GM19467 (cell line): ENCODE data around the gene SYT6.

Source experiments
- ATAC-seq: cut with Tn5 transposase; IDR thresholded peaks from one replicate; pipeline ENCODE4 v1.9.1; 2021; ENCODE audit warnings: mild to moderate bottlenecking, moderate library complexity; ENCODE audit not compliant: unreplicated experiment

Gene SYT6

DNA sequence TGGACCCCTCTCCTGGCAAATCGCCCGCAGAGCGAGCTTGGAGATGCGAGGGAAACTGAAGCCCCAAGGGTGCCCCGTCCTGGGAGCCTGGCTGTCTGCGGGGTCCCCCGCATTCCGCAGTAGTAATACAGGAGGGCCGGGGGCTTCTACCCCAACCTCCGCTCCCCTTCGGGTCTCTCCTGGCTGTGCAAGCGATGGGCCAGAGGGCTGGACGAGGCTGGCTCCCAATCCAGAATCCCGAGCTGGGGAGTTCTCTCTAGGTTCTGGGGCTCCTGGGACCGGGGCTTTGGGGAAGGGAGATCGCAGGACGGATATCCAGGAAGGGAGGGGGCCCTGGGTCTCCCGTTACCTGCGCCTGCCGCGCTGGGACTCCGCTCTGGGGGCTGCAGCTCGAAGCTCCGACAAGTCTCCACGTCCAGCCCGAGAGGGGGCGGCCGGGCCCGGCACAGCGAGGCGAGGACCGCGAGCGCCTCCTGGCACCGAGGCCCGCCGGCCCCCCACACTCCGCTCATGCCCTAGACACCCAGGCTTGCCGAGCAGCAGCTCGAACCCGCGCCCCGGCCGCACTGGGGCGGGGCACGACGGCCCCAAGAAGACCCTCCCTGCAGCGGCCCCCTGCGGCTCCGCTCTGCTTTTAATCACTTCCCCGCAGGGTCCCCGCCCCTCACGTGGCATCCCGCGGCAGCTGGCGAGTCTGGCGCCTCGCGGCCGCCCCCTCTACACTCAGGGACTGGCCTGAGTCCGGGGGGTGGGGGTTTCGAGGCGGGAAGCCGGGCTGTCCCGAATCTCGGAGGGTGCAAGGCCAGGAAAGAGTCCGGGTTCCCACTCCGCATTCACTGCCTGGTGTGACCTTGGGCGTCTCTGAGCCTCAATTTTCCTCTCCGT is at the start of gene SYT6:
SYT6 (minus strand) TSS at position 609 of the 885 bp plus-strand sequence; CDS start at position 512, 97 bp downstream.
- no peak for ATAC-seq

DNA sequence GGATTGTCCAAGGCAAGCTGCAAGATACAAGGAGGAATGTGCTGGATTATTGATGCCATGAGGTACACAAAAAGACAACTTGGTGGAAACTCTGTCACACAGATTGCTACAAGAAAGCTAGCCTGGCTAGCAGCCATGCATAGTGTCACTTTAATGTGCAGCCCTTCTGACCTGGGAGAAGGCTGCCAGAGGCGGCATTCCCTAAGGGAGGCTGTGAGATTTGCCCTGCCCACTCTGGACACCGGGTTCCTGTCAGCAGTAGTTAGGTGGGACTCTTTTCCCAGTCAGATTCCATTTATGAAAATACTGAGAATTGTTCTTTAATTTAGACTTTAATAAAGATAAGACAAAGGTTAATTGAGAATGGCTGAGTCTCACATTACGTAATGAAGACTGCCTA is 47.8 kb upstream of the SYT6 start:
- no peak for ATAC-seq

DNA sequence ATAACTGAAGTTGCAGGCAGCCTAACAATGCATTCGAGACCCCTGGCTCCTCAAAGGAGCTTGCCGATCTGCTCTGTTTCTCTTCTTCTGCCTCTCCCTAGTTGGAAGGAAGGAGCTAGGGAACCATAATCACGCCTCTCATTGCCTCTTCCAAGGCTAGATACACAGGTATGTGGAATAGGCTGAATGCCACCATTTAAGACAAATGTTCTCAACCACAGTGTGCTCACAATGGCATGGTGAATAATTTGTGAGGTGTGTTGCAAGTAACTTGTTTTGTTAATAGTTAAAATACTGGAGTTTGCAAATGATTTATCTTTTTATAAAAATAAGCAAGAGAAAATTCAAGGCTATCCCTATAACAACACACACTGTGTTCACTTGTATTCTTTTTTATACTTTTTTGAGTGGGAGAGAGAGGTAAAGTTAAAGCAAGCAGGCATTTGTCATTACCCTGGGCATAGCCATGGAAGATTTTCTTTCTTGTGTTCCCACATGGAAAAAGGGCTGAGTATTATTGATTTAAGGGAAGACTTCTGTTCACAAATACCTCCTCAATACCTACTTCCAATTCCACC is 45.4 kb upstream of the SYT6 start:
- no peak for ATAC-seq

GRCh38 chr1:114196992-114197907 is 43.6 kb upstream of the SYT6 start:
- no peak for ATAC-seq

GRCh38 chr1:114195819-114196218 is 42.1 kb upstream of the SYT6 start:
- no peak for ATAC-seq

DNA sequence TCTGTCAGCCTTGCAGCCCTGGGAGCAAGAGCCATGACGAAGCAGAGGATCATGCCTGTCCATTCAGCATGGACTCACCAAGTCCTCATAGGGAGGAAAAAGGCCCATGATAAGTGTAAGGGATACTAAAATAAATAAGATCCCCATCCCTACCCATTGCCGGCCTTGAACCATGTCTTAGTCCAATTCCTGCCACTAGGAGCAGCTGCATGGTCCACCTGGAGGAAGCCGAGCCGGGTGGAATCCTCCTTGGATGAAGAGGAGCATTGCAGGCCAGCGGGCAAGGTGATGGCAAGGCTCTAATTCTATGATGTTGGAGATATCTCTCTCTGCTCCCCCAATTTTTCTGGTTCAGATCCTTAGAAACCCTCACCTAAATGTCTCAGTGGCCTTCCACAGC is 38.7 kb upstream of the SYT6 start:
- ATAC-seq = no peak

DNA sequence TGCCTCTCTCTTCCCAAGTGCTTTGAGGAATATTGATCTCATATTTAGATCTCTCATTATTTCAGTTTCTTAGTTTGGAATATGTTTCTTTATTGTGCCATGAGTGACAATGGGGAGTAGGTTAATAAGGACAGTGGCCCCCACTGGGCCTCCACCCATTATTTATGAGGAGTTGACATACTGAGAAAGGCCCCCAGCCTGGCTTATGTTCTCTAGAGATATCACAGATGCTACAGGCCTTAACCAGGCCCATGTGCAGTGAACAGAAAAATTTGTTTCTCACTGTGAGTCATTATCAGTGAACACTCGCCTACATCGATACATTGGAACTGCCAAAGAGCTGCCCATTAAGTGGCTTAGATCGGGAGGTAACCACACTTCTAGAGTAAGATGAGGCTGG is 35.7 kb upstream of the SYT6 start:
- no peak for ATAC-seq

DNA sequence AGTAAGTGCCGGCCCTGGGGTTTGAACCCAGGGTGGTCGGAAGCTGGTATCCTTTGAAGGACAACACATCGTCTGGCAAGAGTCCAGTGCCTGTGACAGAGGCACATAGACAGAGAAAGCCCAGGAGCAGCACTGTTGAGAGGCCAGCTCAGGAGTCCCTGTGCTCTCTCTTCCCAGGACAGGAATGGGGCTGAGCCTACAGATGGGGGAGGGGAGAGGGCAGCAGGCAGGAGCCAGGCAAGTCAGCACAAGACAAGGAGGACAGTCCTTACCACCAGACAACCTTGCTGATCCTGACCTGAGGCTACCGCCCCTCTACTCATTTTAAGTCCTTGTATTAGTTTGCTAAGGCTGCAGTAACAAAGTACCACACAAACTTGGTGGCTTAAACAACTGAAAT is 27.7 kb upstream of the SYT6 start:
- ATAC-seq = no peak

GRCh38 chr1:114180742-114181141 is 27.1 kb upstream of the SYT6 start:
- no peak for ATAC-seq

GRCh38 chr1:114178936-114179335 is 25.3 kb upstream of the SYT6 start:
- ATAC-seq = no peak

DNA sequence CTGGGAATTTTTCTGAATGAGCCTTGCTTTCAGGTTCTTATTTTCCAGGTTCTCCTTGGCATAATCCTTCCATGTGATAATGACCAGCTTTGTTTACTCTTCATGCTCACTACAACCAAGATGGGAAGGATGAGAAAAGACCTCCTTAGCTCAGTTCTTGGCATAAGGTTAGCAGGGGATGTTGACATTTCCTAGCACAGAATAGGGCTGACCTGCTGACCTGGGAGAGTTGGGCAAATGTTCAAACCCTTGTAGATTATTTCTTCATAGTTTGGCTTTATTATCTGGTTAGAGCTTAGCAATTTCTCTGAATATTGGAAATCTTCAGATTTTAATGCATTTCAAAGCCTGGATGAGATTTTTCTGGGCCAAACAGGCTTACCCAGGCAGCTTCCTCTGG is 23.6 kb upstream of the SYT6 start:
- no peak for ATAC-seq

GRCh38 chr1:114176366-114176765 is 22.7 kb upstream of the SYT6 start:
- ATAC-seq = no peak

DNA sequence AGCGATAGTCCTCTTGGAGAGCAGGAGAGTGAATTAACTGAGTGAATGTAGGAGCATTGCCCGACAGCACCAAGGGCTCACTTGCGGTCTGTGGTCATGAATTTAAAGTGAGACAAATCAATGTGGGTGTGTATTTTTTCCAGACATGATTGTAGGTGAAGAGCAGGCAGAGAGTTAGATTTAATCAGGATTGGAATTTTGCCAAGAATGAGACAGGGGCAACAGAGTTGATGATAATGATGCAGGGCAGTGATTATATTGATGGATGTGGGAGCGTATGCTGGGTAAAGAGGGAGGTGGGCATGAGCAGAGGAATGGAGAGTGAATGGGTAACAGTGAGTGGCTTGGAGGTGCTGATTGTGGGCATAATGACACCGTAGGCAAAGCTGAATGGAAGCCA is 20.0 kb upstream of the SYT6 start:
- no peak for ATAC-seq

- ATAC-seq = no peak
These were observed 15.8 kb upstream of the SYT6 start for GRCh38 chr1:114169509-114169908.

DNA sequence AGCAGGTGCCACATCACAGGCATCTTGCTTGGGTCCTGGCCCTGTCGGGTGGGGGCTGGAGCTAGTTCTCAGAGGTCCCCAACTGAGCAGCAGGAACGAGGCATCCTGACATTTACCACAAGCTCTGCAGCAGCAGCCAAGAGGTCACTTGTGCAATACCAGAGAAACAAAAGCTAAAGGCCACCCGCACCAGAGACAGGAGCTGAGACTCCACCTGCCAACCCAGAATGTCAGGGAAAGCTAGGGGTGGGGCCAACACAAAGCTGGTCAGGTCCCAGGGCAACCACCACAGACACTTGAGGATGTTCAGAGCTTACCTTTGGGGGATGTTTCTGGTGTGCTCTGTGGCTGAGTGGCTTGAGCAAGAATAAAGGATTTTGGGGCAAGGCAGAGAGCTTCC is 13.6 kb upstream of the SYT6 start:
- no peak for ATAC-seq

DNA sequence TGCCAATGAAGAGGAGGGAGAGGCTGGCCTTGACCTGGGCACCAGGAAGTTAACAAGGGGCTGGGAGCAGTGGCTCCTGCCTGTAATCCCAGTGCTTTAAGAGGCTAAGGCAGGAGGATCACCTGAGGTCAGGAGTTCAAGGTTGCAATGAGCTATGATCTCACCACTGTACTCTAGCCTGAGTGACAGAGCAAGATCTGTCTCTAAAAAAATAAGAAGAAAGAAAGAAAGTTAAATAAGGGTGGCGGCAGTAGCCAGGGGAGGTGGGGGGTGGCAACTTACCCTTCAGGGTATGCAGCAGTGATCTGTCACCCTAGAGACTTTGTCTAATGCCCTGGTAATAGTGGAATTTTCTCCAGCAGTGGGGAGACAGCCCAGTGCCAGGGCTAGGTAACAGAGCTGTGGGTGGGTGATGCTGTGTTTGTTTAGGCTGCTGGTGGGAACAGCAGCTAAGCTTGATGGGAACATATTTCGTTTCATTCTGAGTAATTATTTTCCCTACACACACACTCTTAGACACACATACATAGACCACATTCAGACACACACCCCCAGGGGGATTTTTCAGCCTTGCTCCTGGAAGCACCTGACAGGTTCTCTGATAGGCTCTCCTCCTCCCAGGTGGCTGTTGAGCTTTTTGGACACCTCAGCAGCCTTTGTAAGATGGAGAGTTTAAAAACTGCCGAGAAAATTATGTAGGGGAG is 11.3 kb upstream of the SYT6 start:
- no peak for ATAC-seq

DNA sequence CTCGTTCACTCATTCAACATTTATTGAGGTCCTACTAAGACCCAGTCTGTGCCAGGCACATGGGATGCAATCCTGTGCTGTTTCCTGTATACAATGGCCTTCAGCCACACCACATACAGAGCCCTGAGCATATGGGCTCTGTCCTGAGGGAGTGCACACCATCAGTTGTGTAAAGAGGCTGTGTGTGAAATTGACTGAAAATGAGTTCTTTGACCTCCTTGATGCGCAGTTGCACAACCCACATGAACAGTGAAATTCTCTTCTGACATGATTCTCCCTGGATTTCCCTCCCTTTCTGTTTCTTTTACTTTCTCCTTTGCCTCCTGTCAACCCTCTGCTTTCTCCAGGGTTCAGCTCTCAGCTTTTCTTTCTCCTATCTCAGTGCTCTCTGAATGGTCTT is 6.3 kb upstream of the SYT6 start:
- ATAC-seq = no peak

GRCh38 chr1:114157275-114157660 is 3.6 kb upstream of the SYT6 start:
- no peak for ATAC-seq

DNA sequence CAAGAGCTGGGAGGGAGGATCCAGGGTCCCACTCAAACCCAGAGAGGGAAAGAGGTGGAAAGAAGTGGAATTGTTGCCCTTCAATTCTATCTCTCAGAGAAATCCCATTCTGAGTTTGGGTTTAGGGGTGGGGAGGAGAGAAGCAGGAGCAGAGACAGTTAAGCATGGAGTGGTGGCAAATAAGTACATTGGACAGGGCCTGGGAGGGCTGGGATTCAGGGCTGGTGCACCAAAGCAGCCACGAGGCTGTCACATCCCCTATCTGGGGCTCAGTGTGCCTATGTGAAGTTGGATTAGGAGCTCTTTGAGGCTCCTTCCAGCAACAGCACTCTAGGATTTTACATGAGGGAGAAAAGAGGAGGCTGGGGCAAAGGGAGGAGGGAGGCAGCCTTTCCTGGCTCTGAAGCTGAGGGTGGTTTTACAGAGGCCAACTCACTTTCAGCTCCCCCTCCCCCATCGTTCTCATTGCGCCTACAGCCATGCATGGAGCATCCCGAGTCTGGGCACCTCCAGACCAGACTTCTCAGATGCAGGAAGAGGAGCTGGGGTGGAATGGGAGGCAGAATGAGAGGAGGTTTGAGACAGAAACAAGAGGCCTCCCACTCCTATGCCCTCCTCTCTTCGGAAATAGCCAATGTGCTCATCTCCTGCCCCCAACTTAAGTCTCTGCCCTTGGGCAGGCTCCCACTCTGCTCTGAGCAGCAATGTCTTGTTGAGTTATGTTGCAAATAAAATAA is 3.0 kb upstream of the SYT6 start:
- no peak for ATAC-seq

GRCh38 chr1:114155706-114156105 is 2.0 kb upstream of the SYT6 start:
- ATAC-seq = no peak
